Osteoblast (primary cell): ENCODE results near the gene PTPRE. TPM values are rescaled to one million over a fixed set of nuclear protein-coding genes. Genes with fewer than 3 reads are reported as not detected.

Experiments
- DNase-seq: peaks from one replicate; pipeline ENCODE4 v3.0.0; 2011; ENCODE audit warnings: low spot score, mixed read lengths; ENCODE audit not compliant: insufficient read length; ENCODE audit errors: missing footprints
- H2AFZ ChIP-seq: 2 replicates; pipeline ENCODE4 v1.6.0; 2011; ENCODE audit warnings: mild to moderate bottlenecking, low read length
- H3K27ac ChIP-seq: 2 replicates; pipeline ENCODE4 v1.5.1; 2011; ENCODE audit warnings: mild to moderate bottlenecking, low read depth, low read length, moderate library complexity
- H3K27me3 ChIP-seq: 2 replicates; pipeline ENCODE4 v1.6.0; 2012; ENCODE audit warnings: mild to moderate bottlenecking, control low read depth, inconsistent platforms, low read length, moderate library complexity; ENCODE audit not compliant: insufficient read depth
- H3K36me3 ChIP-seq: 2 replicates; pipeline ENCODE4 v1.5.1; 2011; ENCODE audit warnings: mild to moderate bottlenecking, low read length, control low read depth, moderate library complexity; ENCODE audit not compliant: insufficient read depth
- H3K4me1 ChIP-seq: 2 replicates; pipeline ENCODE4 v1.5.1; 2011; ENCODE audit warnings: mild to moderate bottlenecking, low read length, control low read depth, moderate library complexity; ENCODE audit not compliant: insufficient read depth
- H3K4me2 ChIP-seq: 2 replicates; pipeline ENCODE4 v1.6.0; 2011; ENCODE audit warnings: mild to moderate bottlenecking, low read length; ENCODE audit not compliant: insufficient read depth
- H3K4me3 ChIP-seq: fragments of 200-600 bp; sonication (generic); 3 replicates; pipeline ENCODE4 v1.5.1; 2012; ENCODE audit warnings: mild to moderate bottlenecking, low read length, inconsistent platforms; ENCODE audit not compliant: insufficient read depth
- H3K79me2 ChIP-seq: 2 replicates; pipeline ENCODE4 v1.6.0; 2012; ENCODE audit warnings: mild to moderate bottlenecking, low read length, control low read depth, inconsistent platforms; ENCODE audit not compliant: insufficient read depth
- H3K9me3 ChIP-seq: 2 replicates; pipeline ENCODE4 v1.5.1; 2011; ENCODE audit warnings: low read depth, low read length, control low read depth
- H4K20me1 ChIP-seq: 2 replicates; pipeline ENCODE4 v1.6.0; 2012; ENCODE audit warnings: mild to moderate bottlenecking, low read length, control low read depth; ENCODE audit not compliant: insufficient read depth
- total RNA-seq: library from RNA; depleted of rRNA; stranded (reverse); fragments of >200 nt; gene quantifications from 2 replicates; pipeline ENCODE4 v1.2.3, GENCODE V29; 2012
- TF ChIP-seq, protein P1 (sequence below): IDR thresholded peaks from 2 replicates; pipeline ENCODE4 v1.5.1; 2011; ENCODE audit warnings: mild to moderate bottlenecking, low read depth, low read length, moderate library complexity; ENCODE audit errors: extremely low read depth

The PTPRE gene
- total RNA-seq, 1 donor: 9.0 TPM

GRCh38 chr10:127971101-127971946 lies 64.4 kb downstream of the PTPRE start:
- DNase-seq: no peak
- Histone ChIP-seq H3K27me3 (no peaks in the 10 kb centered on the region), H3K4me3 (no peak overlapping the region), H3K27ac (no peak overlapping the region), H3K4me1 (peaks cover 5% of the 10 kb centered on the region), H3K36me3 (no peaks in the 10 kb centered on the region), H3K4me2 (no peak overlapping the region), H3K9me3 (no peaks in the 10 kb centered on the region), H4K20me1 (no peaks in the 10 kb centered on the region), H3K79me2 (no peaks in the 10 kb centered on the region), H2AFZ (no peak overlapping the region)
- TF ChIP-seq, protein P1, sequence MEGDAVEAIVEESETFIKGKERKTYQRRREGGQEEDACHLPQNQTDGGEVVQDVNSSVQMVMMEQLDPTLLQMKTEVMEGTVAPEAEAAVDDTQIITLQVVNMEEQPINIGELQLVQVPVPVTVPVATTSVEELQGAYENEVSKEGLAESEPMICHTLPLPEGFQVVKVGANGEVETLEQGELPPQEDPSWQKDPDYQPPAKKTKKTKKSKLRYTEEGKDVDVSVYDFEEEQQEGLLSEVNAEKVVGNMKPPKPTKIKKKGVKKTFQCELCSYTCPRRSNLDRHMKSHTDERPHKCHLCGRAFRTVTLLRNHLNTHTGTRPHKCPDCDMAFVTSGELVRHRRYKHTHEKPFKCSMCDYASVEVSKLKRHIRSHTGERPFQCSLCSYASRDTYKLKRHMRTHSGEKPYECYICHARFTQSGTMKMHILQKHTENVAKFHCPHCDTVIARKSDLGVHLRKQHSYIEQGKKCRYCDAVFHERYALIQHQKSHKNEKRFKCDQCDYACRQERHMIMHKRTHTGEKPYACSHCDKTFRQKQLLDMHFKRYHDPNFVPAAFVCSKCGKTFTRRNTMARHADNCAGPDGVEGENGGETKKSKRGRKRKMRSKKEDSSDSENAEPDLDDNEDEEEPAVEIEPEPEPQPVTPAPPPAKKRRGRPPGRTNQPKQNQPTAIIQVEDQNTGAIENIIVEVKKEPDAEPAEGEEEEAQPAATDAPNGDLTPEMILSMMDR: no peak

GRCh38 chr10:127971963-127972615 lies 65.2 kb downstream of the PTPRE start:
- no peaks in the 10 kb centered on the region for H3K79me2 ChIP-seq
- H3K4me1 ChIP-seq: peaks cover 12% of the 10 kb centered on the region
- H3K27me3 ChIP-seq: no peaks in the 10 kb centered on the region
- no peak overlapping the region for H3K4me2 ChIP-seq
- no peak overlapping the region for H2AFZ ChIP-seq
- H3K36me3 ChIP-seq: no peaks in the 10 kb centered on the region
- no peak overlapping the region for H3K27ac ChIP-seq
- TF ChIP-seq, protein P1: no peak
- no peak overlapping the region for H3K4me3 ChIP-seq
- no peaks in the 10 kb centered on the region for H3K9me3 ChIP-seq
- DNase-seq: no peak
- H4K20me1 ChIP-seq: no peaks in the 10 kb centered on the region

- Histone ChIP-seq H3K79me2 (no peaks in the 10 kb centered on the region), H3K27ac (no peak overlapping the region), H2AFZ (no peak overlapping the region), H3K4me2 (no peak overlapping the region), H3K4me3 (no peak overlapping the region), H3K9me3 (no peaks in the 10 kb centered on the region), H3K27me3 (no peaks in the 10 kb centered on the region), H4K20me1 (no peaks in the 10 kb centered on the region), H3K4me1 (peaks cover 18% of the 10 kb centered on the region), H3K36me3 (no peaks in the 10 kb centered on the region)
- TF ChIP-seq, protein P1: no peak
- DNase-seq: no peak
These were observed 66.0 kb downstream of the PTPRE start for GRCh38 chr10:127972751-127973357.
